ENCODE data around the gene BSCL2. TPM values are rescaled to one million over a fixed set of nuclear protein-coding genes. Genes with fewer than 3 reads are reported as not detected.
A peak's percentile ranks its signal among the peaks of the same experiment; 100 is the strongest.

The BSCL2 gene
- total and polyA plus RNA-seq, 2 donors (not counting 1 experiment from before 2014, with no cell fraction given) = 38.5 to 56.3 TPM

- Histone ChIP-seq H2AFZ (ENCODE audit: insufficient read depth, low read depth, low read length, poor library complexity, severe bottlenecking) (peak overlapping the region; percentile 76), H3K27ac (ENCODE audit: low read length in 2 of 2) (peak overlapping the region; percentile 75 to 89), H3K4me1 (ENCODE audit: control insufficient read depth in 2 of 2, insufficient read depth in 2 of 2, low read length in 2 of 2) (peaks cover 14 to 21% of the 10 kb centered on the region in 2 donors), H3K4me2 (replicated peaks; ENCODE audit: low read depth, low read length, poor library complexity, severe bottlenecking) (peak overlapping the region; percentile 84), H3K36me3 (replicated peaks in 1 of 2; ENCODE audit: control extremely low read depth in 1 of 2, control insufficient read depth in 1 of 2, extremely low read depth in 1 of 2, insufficient read depth in 2 of 2, low read length in 1 of 2) (peaks cover 0 to 40% of the 10 kb centered on the region in 2 experiments), H3K9ac (ENCODE audit: low read length) (peak overlapping the region; percentile 90), H4K20me1 (ENCODE audit: control insufficient read depth, insufficient read depth, low read length, poor library complexity, severe bottlenecking) (peaks cover 18% of the 10 kb centered on the region), H3K79me2 (ENCODE audit: control insufficient read depth, insufficient read depth, low read length) (peaks cover 78% of the 10 kb centered on the region), H3K4me3 (ENCODE audit: control extremely low read depth in 1 of 5, extremely low read depth in 1 of 5, insufficient read depth in 1 of 5, low read depth in 2 of 5, low read length in 4 of 5) (peak overlapping the region in 4 of 5 experiments; percentile 68 to 98 (median 94)), H3K9me3 (ENCODE audit: control extremely low read depth in 1 of 3, control insufficient read depth in 2 of 3, insufficient read depth in 1 of 3, low read length in 2 of 3) (no peaks in the 10 kb centered on the region), H3K27me3 (replicated peaks in 1 of 4; ENCODE audit: control extremely low read depth in 1 of 4, control insufficient read depth in 3 of 4, insufficient read depth in 4 of 4, low read length in 3 of 4) (no peaks in the 10 kb centered on the region)
- 35% methylated on average over 5 of the region's 11 CpGs for WGBS (ENCODE audit: insufficient coverage)
- DNase-seq = no peak
- no peaks in the 10 kb centered on the region for H3K9me3 Mint-ChIP-seq (ENCODE audit: insufficient read depth)
- POLR2A ChIA-PET = interaction anchor here (0.5 to 4.7 kb wide), 4 partner anchors 19 to 54 kb away, joined by 4 to 32 read pairs (median 14); partner anchors contain the start of genes C11orf98, CSKMT, LBHD1 and TUT1
- H3K4me3 Mint-ChIP-seq = peak overlapping the region; percentile 97
- intact Hi-C loops (cut with micrococcal nuclease) = no loop called here
- no peak for ATAC-seq (ENCODE audit: low read depth)
- CTCF ChIA-PET = interaction anchor here (0.8 to 1.6 kb wide), 4 partner anchors 22 to 54 kb away, joined by 3 to 5 read pairs (median 4); partner anchors contain the start of genes MTA2 and TUT1
- H3K27ac Mint-ChIP-seq = peak overlapping the region; percentile 95
- H3K27me3 Mint-ChIP-seq = no peaks in the 10 kb centered on the region
- no peak for TF ChIP-seq EZH2 (IDR thresholded peaks at IDR 0.05; ENCODE audit: borderline replicate concordance, insufficient read depth, low read depth, low read length, poor library complexity, severe bottlenecking)
- TF ChIP-seq, protein P1, sequence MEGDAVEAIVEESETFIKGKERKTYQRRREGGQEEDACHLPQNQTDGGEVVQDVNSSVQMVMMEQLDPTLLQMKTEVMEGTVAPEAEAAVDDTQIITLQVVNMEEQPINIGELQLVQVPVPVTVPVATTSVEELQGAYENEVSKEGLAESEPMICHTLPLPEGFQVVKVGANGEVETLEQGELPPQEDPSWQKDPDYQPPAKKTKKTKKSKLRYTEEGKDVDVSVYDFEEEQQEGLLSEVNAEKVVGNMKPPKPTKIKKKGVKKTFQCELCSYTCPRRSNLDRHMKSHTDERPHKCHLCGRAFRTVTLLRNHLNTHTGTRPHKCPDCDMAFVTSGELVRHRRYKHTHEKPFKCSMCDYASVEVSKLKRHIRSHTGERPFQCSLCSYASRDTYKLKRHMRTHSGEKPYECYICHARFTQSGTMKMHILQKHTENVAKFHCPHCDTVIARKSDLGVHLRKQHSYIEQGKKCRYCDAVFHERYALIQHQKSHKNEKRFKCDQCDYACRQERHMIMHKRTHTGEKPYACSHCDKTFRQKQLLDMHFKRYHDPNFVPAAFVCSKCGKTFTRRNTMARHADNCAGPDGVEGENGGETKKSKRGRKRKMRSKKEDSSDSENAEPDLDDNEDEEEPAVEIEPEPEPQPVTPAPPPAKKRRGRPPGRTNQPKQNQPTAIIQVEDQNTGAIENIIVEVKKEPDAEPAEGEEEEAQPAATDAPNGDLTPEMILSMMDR (IDR thresholded peaks at IDR 0.05) = no peak
- H3K4me1 Mint-ChIP-seq = peaks cover 28% of the 10 kb centered on the region
These were observed 61.6 kb downstream of the BSCL2 start for GRCh38 chr11:62645671-62645945.

GRCh38 chr11:62644220-62644619 lies 63.0 kb downstream of the BSCL2 start:
- CTCF ChIA-PET = interaction anchor here (1.1 to 1.7 kb wide), 2 partner anchors 50 to 220 kb away, joined by 3 read pairs; no protein-coding TSS in a partner anchor
- POLR2A ChIA-PET = interaction anchor here (0.5 to 4.7 kb wide), 2 partner anchors 20 to 26 kb away, joined by 3 to 32 read pairs; partner anchors contain the start of genes C11orf98 and CSKMT
- H3K27me3 ChIP-seq (replicated peaks in 1 of 4; ENCODE audit: control extremely low read depth in 1 of 4, control insufficient read depth in 3 of 4, insufficient read depth in 4 of 4, low read length in 3 of 4) = no peaks in the 10 kb centered on the region
- no peak overlapping the region for H3K4me2 ChIP-seq (replicated peaks; ENCODE audit: low read depth, low read length, poor library complexity, severe bottlenecking)
- no peaks in the 10 kb centered on the region for H3K9me3 Mint-ChIP-seq (ENCODE audit: insufficient read depth)
- peaks cover 14 to 21% of the 10 kb centered on the region in 2 donors for H3K4me1 ChIP-seq (ENCODE audit: control insufficient read depth in 2 of 2, insufficient read depth in 2 of 2, low read length in 2 of 2)
- peaks cover 31% of the 10 kb centered on the region for H3K4me1 Mint-ChIP-seq
- H3K27ac ChIP-seq (ENCODE audit: low read length in 2 of 2) = no peak overlapping the region
- ATAC-seq (ENCODE audit: low read depth) (no peak), DNase-seq (no peak)
- peak overlapping the region; percentile 26 for H3K4me3 Mint-ChIP-seq
- no peaks in the 10 kb centered on the region for H3K27me3 Mint-ChIP-seq
- no peak overlapping the region for H3K27ac Mint-ChIP-seq
- H4K20me1 ChIP-seq (ENCODE audit: control insufficient read depth, insufficient read depth, low read length, poor library complexity, severe bottlenecking) = peaks cover 22% of the 10 kb centered on the region
- WGBS (ENCODE audit: insufficient coverage) = 100% methylated on average over 6 of the region's 8 CpGs
- peaks cover 88% of the 10 kb centered on the region for H3K79me2 ChIP-seq (ENCODE audit: control insufficient read depth, insufficient read depth, low read length)
- H2AFZ ChIP-seq (ENCODE audit: insufficient read depth, low read depth, low read length, poor library complexity, severe bottlenecking) = no peak overlapping the region
- H3K4me3 ChIP-seq (ENCODE audit: control extremely low read depth in 1 of 5, extremely low read depth in 1 of 5, insufficient read depth in 1 of 5, low read depth in 2 of 5, low read length in 4 of 5) = no peak overlapping the region
- peaks cover 2 to 38% of the 10 kb centered on the region in 2 experiments for H3K36me3 ChIP-seq (replicated peaks in 1 of 2; ENCODE audit: control extremely low read depth in 1 of 2, control insufficient read depth in 1 of 2, extremely low read depth in 1 of 2, insufficient read depth in 2 of 2, low read length in 1 of 2)
- no peak for TF ChIP-seq EZH2 (IDR thresholded peaks at IDR 0.05; ENCODE audit: borderline replicate concordance, insufficient read depth, low read depth, low read length, poor library complexity, severe bottlenecking)
- TF ChIP-seq, protein P1 (IDR thresholded peaks at IDR 0.05) = no peak
- no peaks in the 10 kb centered on the region for H3K9me3 ChIP-seq (ENCODE audit: control extremely low read depth in 1 of 3, control insufficient read depth in 2 of 3, insufficient read depth in 1 of 3, low read length in 2 of 3)
- intact Hi-C loops (cut with micrococcal nuclease) = no loop called here
- no peak overlapping the region for H3K9ac ChIP-seq (ENCODE audit: low read length)
